ENCODE data around the gene KCTD16.

GRCh38 chr5:144236499-144236898, 65.8 kb downstream of the KCTD16 start:
- TF ChIP-seq CTCF (IDR thresholded peaks at IDR 0.05) = no peak
- TF ChIP-seq POLR2A (IDR thresholded peaks at IDR 0.05) = no peak

Measured in Peyer's patch (tissue), 4 donors.